B cell (primary cell): Measurements from ENCODE around the gene KRTAP4-6. TPM values are rescaled to one million over a fixed set of nuclear protein-coding genes. Genes with fewer than 3 reads are reported as not detected.

ENCODE experiments used
- ATAC-seq: fragments of 200-7000 bp; cut with Tn5 transposase; one replicate; pipeline ENCODE4 v1.10.0; 2021; ENCODE audit warnings: low read depth, mild to moderate bottlenecking, moderate number of reproducible peaks, moderate library complexity
- CTCF ChIA-PET: fragments of 350-600 bp; sonication (Branson Sonifier 250); formaldehyde crosslinking; loops from one replicate; lab custom pipeline; 2021; ENCODE audit warnings: antibody characterized with exemption, inconsistent platforms; lab: Charles Lee
- POLR2A ChIA-PET: fragments of 350-600 bp; sonication (Branson Sonifier 250); formaldehyde crosslinking; loops from one replicate; lab custom pipeline; 2021; ENCODE audit warnings: antibody characterized with exemption; lab: Charles Lee
- DNase-seq: peaks from one replicate; pipeline ENCODE4 v3.0.0; 2013
- H2AFZ ChIP-seq: 2 replicates; pipeline ENCODE4 v1.6.1; 2012; ENCODE audit warnings: mild to moderate bottlenecking, low read depth, low read length; ENCODE audit not compliant: insufficient read depth, poor library complexity, severe bottlenecking
- H3K27ac ChIP-seq, 2 donors: 1 replicate in 1 of 2; 2 replicates in 1 of 2; pipeline ENCODE4 v1.5.1; 2012 to 2013; ENCODE audit warnings: low read length in 2 of 2, mild to moderate bottlenecking in 2 of 2, moderate library complexity in 1 of 2
- H3K27me3 ChIP-seq, 4 experiments: fragments of 200-600 bp in 1 of 4; sonication (generic) in 1 of 4; replicated peaks in 1 of 4; 1 replicate in 2 of 4; 2 replicates in 2 of 4; pipeline versions ENCODE4 v1.6.1 to v1.7.0; 2013 to 2016; ENCODE audit warnings: low read length in 3 of 4, mild to moderate bottlenecking in 2 of 4, mixed read lengths in 1 of 4, moderate library complexity in 1 of 4; ENCODE audit not compliant: insufficient read depth in 4 of 4, control insufficient read depth in 3 of 4; ENCODE audit errors: control extremely low read depth in 1 of 4
- H3K36me3 ChIP-seq, 2 experiments: replicated peaks in 1 of 2; 1 replicate in 1 of 2; 2 replicates in 1 of 2; pipeline versions ENCODE4 v1.6.1 to v1.7.1; 2013; ENCODE audit warnings: low read length in 1 of 2; ENCODE audit not compliant: insufficient read depth in 2 of 2, control insufficient read depth in 1 of 2; ENCODE audit errors: control extremely low read depth in 1 of 2, extremely low read depth in 1 of 2
- H3K4me1 ChIP-seq, 2 donors: fragments of 200-600 bp in 1 of 2; sonication (generic) in 1 of 2; 1 replicate in 1 of 2; 2 replicates in 1 of 2; pipeline versions ENCODE4 v1.5.1 to v1.6.1; 2013 to 2017; ENCODE audit warnings: low read length in 2 of 2; ENCODE audit not compliant: control insufficient read depth in 2 of 2, insufficient read depth in 2 of 2
- H3K4me2 ChIP-seq: replicated peaks from 2 replicates; pipeline ENCODE3; 2012; ENCODE audit warnings: mild to moderate bottlenecking, low read depth, low read length; ENCODE audit not compliant: poor library complexity, severe bottlenecking
- H3K4me3 ChIP-seq, 5 experiments: fragments of 200-600 bp in 1 of 5; sonication (generic) in 1 of 5; 1 replicate in 3 of 5; 2 replicates in 2 of 5; pipeline versions ENCODE4 v1.5.1 to v1.7.0; 2011 to 2016; ENCODE audit warnings: low read length in 4 of 5, mild to moderate bottlenecking in 4 of 5, low read depth in 2 of 5, control low read depth in 1 of 5, moderate library complexity in 1 of 5; ENCODE audit not compliant: insufficient read depth in 1 of 5; ENCODE audit errors: control extremely low read depth in 1 of 5, extremely low read depth in 1 of 5
- H3K79me2 ChIP-seq: fragments of 200-600 bp; sonication (generic); one replicate; pipeline ENCODE4 v1.6.0; 2016; ENCODE audit warnings: low read length; ENCODE audit not compliant: control insufficient read depth, insufficient read depth
- H3K9ac ChIP-seq: fragments of 200-600 bp; sonication (generic); 2 replicates; pipeline ENCODE4 v1.6.1; 2017; ENCODE audit warnings: mild to moderate bottlenecking, low read length, moderate library complexity
- H3K9me3 ChIP-seq, 3 donors: one replicate each; pipeline versions ENCODE4 v1.6.1 to v1.7.1; 2013; ENCODE audit warnings: low read length in 2 of 3; ENCODE audit not compliant: control insufficient read depth in 2 of 3, insufficient read depth in 1 of 3; ENCODE audit errors: control extremely low read depth in 1 of 3
- H4K20me1 ChIP-seq: 2 replicates; pipeline ENCODE4 v1.6.0; 2012; ENCODE audit warnings: mild to moderate bottlenecking, low read length; ENCODE audit not compliant: insufficient read depth, control insufficient read depth, poor library complexity, severe bottlenecking
- H3K27ac Mint-ChIP-seq: one replicate; pipeline ENCODE4 v1.8.0; 2021; ENCODE audit warnings: mixed read lengths
- H3K27me3 Mint-ChIP-seq: one replicate; pipeline ENCODE4 v1.8.0; 2021; ENCODE audit warnings: mixed read lengths
- H3K4me1 Mint-ChIP-seq: one replicate; pipeline ENCODE4 v1.8.0; 2021; ENCODE audit warnings: mixed read lengths
- H3K4me3 Mint-ChIP-seq: one replicate; pipeline ENCODE4 v1.8.0; 2021; ENCODE audit warnings: mixed read lengths
- H3K9me3 Mint-ChIP-seq: one replicate; pipeline ENCODE4 v1.8.0; 2022; ENCODE audit warnings: mixed read lengths; ENCODE audit not compliant: insufficient read depth
- EZH2 ChIP-seq: IDR thresholded peaks from 2 replicates; pipeline ENCODE4 v1.6.1; 2012; ENCODE audit warnings: borderline replicate concordance, low read depth, mild to moderate bottlenecking, moderate library complexity, low read length; ENCODE audit not compliant: insufficient read depth, poor library complexity, severe bottlenecking
- WGBS: methylation state at CpG from one replicate; pipeline ENCODE4 v1.1.5; 2013; ENCODE audit warnings: missing lambda C conversion rate; ENCODE audit not compliant: insufficient coverage; 5-methylcytosine and 5-hydroxymethylcytosine counted together
- intact Hi-C: fragments of 100-400 bp; cut with micrococcal nuclease; formaldehyde crosslinking; loops from one replicate; pipeline ENCODE4 v1.10.0; 2022
- polyA plus RNA-seq: library from polyadenylated mRNA; depleted of rRNA; stranded (reverse); fragments of >200 nt; gene quantifications from 2 replicates; pipeline ENCODE4 v1.2.3, GENCODE V29; 2012
- total RNA-seq, 2 donors: library from RNA; stranded (reverse); fragments of 120-200 nt in 1 of 2; gene quantifications; 1 replicate in 1 of 2; 2 replicates in 1 of 2; pipeline versions ENCODE4 v1.2.3 to v1.2.4, GENCODE V29; 2013 to 2022
- TF ChIP-seq, protein P1 (sequence below): fragments of 200-600 bp; IDR thresholded peaks from one replicate; pipeline ENCODE4 v1.8.0; 2022; ENCODE audit warnings: antibody characterized with exemption, mild to moderate bottlenecking

The KRTAP4-6 gene
- total and polyA plus RNA-seq, 2 donors (not counting 1 experiment from before 2014, with no cell fraction given), result not detected

DNA sequence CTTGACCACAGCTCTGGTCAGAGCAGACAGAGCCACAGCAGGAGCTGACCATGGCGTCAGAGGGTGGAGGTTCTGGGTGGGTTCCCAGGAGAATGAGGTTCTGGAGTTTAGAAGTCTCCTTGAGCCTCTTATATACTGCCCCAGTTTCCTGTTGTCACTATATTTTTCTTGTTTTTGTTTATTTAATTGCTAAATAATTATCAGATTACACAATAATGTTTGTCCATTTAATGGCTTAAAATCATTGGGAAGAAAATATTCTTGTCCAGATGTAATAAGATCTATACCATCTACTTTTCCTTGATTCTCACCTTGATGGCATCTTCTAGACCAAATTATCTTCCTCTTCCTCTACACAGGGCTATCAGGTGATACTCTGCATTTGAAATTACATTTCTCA is 27.8 kb upstream of the KRTAP4-6 start, which contains the start of gene KRTAP4-3:
Gene KRTAP4-3, minus strand, starts transcription at position 101 of the 400 bp plus-strand sequence. Its CDS starts 49 bp downstream, at position 52.
- no peaks in the 10 kb centered on the region for H4K20me1 ChIP-seq
- H3K4me1 Mint-ChIP-seq, result peaks cover 3% of the 10 kb centered on the region
- H3K9me3 Mint-ChIP-seq, result no peaks in the 10 kb centered on the region
- no peak within 1 kb of the TSS for H3K27ac Mint-ChIP-seq
- WGBS, result 100% methylated on average over 1 of the region's 1 CpG
- intact Hi-C loops, result no loop called here
- DNase-seq (no peak), ATAC-seq (no peak)
- H3K27me3 ChIP-seq, result no peaks in the 10 kb centered on the region
- CTCF ChIA-PET, result interaction anchor here (0.9 kb wide), 1 partner anchor 154 kb away, joined by 3 read pairs; no protein-coding TSS in a partner anchor
- H3K4me3 Mint-ChIP-seq, result no peak within 1 kb of the TSS
- no peak within 1 kb of the TSS for H3K4me3 ChIP-seq
- H3K9me3 ChIP-seq, result peaks cover 0 to 6% (median 0%) of the 10 kb centered on the region in 3 donors
- no peak within 1 kb of the TSS for H3K9ac ChIP-seq
- no peaks in the 10 kb centered on the region for H3K4me1 ChIP-seq
- no peak within 1 kb of the TSS for H2AFZ ChIP-seq
- POLR2A ChIA-PET, result no interaction called here
- H3K27me3 Mint-ChIP-seq, result peaks cover 12% of the 10 kb centered on the region
- H3K36me3 ChIP-seq, result no peaks in the 10 kb centered on the region
- no peak within 1 kb of the TSS for H3K27ac ChIP-seq
- H3K4me2 ChIP-seq, result no peak within 1 kb of the TSS
- H3K79me2 ChIP-seq, result no peaks in the 10 kb centered on the region
- TF ChIP-seq EZH2, result no peak
- TF ChIP-seq, protein P1, sequence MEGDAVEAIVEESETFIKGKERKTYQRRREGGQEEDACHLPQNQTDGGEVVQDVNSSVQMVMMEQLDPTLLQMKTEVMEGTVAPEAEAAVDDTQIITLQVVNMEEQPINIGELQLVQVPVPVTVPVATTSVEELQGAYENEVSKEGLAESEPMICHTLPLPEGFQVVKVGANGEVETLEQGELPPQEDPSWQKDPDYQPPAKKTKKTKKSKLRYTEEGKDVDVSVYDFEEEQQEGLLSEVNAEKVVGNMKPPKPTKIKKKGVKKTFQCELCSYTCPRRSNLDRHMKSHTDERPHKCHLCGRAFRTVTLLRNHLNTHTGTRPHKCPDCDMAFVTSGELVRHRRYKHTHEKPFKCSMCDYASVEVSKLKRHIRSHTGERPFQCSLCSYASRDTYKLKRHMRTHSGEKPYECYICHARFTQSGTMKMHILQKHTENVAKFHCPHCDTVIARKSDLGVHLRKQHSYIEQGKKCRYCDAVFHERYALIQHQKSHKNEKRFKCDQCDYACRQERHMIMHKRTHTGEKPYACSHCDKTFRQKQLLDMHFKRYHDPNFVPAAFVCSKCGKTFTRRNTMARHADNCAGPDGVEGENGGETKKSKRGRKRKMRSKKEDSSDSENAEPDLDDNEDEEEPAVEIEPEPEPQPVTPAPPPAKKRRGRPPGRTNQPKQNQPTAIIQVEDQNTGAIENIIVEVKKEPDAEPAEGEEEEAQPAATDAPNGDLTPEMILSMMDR, result no peak

DNA sequence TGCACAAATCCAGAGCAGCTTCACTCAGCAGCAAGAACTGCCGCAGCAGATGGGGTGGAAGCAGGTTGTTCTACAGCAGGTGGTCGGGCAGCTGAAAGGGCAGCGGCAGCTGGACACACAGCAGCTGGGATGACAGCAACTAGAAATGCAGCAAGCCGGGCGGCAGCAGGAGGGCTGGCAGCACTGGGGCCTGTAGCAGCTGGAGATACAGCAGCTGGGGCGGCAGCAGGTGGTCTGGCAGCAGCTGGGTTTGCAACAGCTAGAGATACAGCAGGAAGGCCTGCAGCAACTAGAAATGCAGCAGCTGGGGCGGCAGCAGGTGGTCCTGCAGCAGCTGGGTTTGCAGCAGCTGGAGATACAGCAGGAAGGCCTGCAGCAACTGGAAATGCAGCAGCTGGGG is 27.2 kb upstream of the KRTAP4-6 start:
- no peak overlapping the region for H2AFZ ChIP-seq
- H3K4me3 Mint-ChIP-seq, result no peak overlapping the region
- no peak overlapping the region for H3K4me3 ChIP-seq
- no peak overlapping the region for H3K9ac ChIP-seq
- H4K20me1 ChIP-seq, result no peaks in the 10 kb centered on the region
- ChIA-PET CTCF (no interaction called here), POLR2A (no interaction called here)
- no peaks in the 10 kb centered on the region for H3K4me1 ChIP-seq
- peaks cover 10% of the 10 kb centered on the region for H3K27me3 Mint-ChIP-seq
- no peak overlapping the region for H3K27ac Mint-ChIP-seq
- no peaks in the 10 kb centered on the region for H3K79me2 ChIP-seq
- peaks cover 0 to 6% (median 0%) of the 10 kb centered on the region in 3 donors for H3K9me3 ChIP-seq
- DNase-seq, result no peak
- no peak for ATAC-seq
- no peaks in the 10 kb centered on the region for H3K4me1 Mint-ChIP-seq
- no peaks in the 10 kb centered on the region for H3K36me3 ChIP-seq
- H3K9me3 Mint-ChIP-seq, result no peaks in the 10 kb centered on the region
- H3K27ac ChIP-seq, result no peak overlapping the region
- no peaks in the 10 kb centered on the region for H3K27me3 ChIP-seq
- no peak for TF ChIP-seq EZH2
- TF ChIP-seq, protein P1, result no peak
- intact Hi-C loops, result no loop called here
- 96% methylated on average over 7 of the region's 7 CpGs for WGBS
- no peak overlapping the region for H3K4me2 ChIP-seq
